ENCODE data around the gene STOX2.

The STOX2 gene, protein sequence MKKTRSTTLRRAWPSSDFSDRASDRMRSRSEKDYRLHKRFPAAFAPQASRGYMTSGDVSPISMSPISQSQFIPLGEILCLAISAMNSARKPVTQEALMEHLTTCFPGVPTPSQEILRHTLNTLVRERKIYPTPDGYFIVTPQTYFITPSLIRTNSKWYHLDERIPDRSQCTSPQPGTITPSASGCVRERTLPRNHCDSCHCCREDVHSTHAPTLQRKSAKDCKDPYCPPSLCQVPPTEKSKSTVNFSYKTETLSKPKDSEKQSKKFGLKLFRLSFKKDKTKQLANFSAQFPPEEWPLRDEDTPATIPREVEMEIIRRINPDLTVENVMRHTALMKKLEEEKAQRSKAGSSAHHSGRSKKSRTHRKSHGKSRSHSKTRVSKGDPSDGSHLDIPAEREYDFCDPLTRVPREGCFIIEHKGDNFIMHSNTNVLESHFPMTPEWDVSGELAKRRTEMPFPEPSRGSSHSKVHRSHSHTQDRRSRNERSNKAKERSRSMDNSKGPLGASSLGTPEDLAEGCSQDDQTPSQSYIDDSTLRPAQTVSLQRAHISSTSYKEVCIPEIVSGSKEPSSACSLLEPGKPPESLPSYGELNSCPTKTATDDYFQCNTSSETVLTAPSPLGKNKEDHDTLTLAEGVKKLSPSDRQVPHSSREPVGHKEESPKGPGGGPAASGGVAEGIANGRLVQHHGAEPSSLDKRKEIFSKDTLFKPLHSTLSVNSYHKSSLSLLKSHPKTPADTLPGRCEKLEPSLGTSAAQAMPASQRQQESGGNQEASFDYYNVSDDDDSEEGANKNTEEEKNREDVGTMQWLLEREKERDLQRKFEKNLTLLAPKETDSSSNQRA (N-terminal part only)

GRCh38 chr4:183905081-183905592 lies at the start of gene STOX2:
Gene STOX2, plus strand, starts transcription at chr4:183905307. Its CDS starts 1,484 bp downstream, at chr4:183906791.
- DNase-seq: no peak

DNA sequence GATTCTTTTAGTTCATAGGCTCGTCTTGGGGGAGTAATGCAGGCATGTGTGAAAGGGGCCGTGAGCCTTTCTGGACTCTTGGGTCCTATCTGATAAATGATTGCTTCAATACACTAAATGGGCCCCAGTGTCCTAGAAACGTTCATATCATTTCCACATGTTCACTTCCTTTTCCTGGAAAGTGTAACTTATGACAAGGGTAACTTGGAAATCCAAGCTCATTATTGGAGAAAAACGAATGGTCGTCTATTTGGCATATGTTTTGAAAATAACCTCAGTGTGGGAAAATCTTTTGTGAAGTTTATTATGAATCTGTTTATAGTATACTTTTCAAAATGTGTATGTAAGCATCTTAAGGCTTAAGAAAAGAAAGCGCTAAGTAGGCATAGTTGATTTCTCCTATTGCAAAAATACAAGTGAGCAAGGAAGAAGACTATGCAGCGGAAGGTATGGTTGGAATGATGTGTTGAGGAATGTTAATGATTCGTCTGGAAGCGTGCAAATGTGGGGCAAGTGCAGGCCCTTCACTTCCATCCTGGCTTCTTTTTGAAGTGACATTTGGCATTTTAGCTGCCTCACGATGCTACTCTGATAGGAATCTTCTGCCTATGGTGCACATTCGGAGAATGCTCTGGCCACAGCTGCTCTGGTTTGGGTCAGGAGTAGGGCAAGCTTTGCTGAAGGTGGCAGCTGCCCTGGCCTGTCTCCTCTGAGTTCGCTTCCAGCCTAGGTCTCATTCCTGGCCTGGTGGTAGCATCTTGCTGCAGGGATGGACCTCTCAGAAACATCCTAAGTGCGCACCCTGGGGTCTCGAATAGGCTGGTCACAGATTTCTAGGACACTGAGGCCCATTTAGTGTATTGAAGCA lies 49.5 kb upstream of the STOX2 start:
- no peak for DNase-seq

DNA sequence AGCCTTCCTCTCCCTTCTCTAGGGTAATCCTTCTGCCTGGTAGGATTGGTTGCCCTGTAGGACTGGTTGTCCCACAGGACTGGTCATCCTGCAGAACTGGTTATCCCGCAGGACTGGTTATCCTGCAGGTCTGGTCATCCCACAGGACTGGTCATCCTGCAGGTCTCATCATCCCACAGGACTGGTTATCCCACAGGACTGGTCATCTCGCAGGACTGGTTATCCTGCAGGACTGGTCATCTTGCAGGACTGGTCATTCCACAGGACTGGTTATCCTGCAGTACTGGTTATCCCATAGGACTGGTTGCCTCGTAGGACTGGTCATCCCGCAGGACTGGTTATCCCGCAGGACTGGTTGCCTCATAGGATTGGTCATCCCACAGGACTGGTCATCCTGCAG lies 48.1 kb upstream of the STOX2 start:
- no peak for DNase-seq

GRCh38 chr4:183858011-183858615 lies 47.0 kb upstream of the STOX2 start:
- DNase-seq: no peak

GRCh38 chr4:183860119-183860518 lies 45.0 kb upstream of the STOX2 start:
- DNase-seq: no peak

DNA sequence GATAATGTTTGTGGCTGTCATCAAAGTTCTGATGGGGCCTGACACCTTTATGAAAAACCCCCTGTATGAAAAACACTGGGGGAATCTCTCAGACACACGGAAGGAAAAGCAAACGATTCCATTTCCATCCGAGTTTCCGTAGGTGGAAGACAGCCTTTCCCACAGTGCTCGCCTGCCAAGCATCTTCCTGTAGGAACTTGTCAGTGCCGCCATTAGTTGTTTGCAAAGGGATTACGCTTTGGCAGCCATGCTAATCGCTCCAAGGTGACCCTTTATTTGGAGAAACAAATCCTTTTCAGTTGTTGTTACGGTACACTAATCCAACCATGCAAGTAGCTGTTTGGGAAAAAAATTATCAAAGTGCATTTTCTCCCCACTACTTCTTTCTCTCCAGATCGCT lies 44.4 kb upstream of the STOX2 start:
- DNase-seq: no peak

GRCh38 chr4:183861426-183861825 lies 43.7 kb upstream of the STOX2 start:
- no peak for DNase-seq

DNA sequence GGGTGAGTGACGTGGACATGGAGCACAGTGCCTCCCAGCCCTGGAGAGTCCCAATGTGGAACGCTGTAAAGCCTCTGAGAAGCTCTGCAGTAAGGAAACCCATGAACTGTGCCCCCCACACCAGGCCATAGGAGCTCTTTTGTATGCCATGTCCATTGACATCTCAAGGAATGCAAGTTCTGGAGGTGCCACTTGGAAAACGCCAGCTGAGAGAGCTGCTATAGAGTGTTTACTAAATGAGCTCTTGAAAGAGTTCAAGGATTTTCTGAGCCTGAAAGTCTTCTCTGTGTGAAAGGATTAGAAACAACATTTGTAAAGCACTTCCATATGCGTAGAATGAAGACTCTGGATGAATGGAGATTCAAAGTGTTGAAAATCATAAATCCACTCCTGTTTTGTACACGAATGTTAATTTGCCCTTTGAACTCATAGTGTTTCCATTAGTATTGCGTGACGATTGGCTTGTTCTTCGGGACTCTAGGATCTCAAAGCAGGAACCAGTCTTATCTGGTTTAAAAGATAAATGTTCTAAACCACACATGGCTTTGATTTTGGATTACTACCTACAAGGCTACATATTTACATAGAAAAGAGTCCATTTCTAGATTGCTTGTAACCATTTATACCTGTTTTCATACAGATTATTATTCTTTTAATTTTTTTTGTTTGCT lies 41.8 kb upstream of the STOX2 start:
- DNase-seq: no peak

- DNase-seq: no peak
Observed at GRCh38 chr4:183867247-183867646, 37.9 kb upstream of the STOX2 start.

GRCh38 chr4:183870997-183871396 lies 34.1 kb upstream of the STOX2 start:
- no peak for DNase-seq

GRCh38 chr4:183871581-183871980 lies 33.5 kb upstream of the STOX2 start:
- DNase-seq: no peak

- no peak for DNase-seq
Observed at GRCh38 chr4:183872531-183872930, 32.6 kb upstream of the STOX2 start.

DNA sequence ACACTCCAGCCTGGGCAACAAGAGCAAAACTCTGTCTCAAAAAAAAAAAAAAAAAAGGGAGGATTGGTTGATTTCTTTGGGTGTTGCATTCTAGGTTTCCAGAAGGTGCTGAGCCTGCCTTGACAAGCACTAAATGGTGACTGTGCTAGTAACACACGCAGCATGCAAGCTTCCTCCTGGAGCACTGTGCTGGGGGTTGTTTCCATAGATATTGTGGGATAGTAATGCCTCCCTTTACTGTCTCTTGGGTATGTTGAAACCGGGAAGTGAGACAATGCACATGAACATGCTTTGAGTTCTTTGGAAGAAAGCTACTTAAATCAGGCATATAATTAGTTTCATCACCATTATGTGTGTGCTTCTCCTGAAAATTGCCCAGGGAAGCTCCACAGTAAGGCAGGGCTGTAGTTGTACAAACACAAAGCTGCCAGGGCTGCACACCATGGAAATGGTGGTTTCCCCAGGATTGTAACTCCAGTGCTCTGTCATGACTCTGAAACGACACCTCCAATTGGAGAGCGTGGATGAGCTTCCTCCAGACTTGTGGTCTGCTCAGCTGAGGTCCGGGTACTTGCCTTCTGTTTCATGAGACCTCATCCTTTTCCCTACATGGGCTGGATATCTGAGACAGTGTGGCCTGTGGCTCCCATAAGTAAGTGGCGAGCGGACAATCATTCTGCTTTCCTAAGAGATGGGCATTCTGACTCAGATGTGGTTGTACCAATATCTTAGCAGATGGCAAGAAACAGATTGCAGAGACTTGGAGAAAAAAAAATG lies 31.5 kb upstream of the STOX2 start:
- DNase-seq: no peak

DNA sequence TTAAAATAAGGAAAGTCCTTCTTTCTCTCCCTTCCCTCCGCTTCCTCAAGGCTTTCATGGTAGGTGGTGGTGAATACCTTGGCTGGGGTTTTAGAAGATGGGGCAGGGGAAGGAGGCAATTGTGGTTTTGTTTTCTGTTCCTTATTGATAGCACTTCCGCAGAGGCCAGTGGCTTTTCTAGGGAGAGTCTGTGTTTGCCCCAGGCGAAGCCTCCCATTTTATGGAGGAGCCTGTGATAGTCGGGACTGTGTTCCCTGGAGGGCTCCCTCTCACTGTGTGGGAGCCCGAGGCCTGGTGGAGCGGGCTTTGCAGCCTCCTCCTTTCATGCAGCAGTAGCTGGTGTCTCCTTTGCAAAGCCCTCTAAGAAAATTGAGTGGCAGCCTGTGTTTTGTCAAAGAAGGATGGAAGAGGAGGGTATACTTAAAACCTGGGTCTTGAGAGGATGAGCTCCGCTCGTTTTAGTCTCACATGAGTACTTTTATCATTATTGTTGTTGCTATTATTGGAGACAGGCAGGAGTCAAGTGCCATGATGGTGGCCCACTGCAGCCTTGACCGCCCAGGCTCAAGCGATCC lies 29.8 kb upstream of the STOX2 start:
- DNase-seq: no peak

DNA sequence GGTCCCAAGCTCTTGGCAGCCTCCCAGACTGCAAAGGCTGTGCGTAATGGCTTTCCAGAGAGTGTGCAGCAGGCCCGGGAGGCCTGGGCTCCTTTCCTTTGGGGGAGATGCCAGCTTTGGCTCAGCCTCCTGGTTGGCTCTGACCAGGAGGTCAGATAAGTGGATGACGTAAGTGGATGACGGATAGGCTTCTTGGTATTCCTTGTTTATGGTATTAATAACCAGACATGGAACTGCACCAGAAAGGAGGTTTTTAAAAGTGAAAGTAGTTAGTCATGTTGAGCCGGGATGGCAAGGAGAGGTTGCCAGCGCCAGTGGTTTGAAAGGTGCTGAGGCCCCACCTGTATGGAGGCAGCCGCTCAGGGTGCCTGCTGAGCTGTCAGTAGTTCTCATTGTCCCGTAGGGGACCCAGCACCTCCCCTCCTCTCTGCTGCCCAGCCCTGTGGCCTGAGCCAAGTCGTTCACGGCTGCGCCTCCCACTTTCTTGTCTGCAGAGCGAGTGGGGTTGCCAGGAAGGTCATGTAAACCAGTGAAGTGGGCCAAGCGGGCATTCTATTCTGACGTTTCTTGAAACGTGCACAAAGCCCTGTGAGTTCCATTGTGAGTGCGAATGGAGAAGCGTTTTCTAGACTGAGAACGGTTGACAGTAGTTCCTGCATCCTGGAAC lies 28.7 kb upstream of the STOX2 start:
- no peak for DNase-seq

GRCh38 chr4:183878251-183878970 lies 26.7 kb upstream of the STOX2 start:
- no peak for DNase-seq

GRCh38 chr4:183885205-183885720 lies 19.8 kb upstream of the STOX2 start:
- DNase-seq: no peak

- DNase-seq: no peak
Observed at GRCh38 chr4:183887351-183887750, 17.8 kb upstream of the STOX2 start.

GRCh38 chr4:183888564-183888963 lies 16.5 kb upstream of the STOX2 start:
- no peak for DNase-seq

Data from stimulated activated CD4-positive, alpha-beta T cell treated with anti-CD3 and anti-CD28 coated beads, Interleukin-1b, Interleukin-23, amount 100 ng/mL, for 48 hours (primary cell).